GM21367 (cell line): Measurements from ENCODE around the gene LTB.

Source experiments
- ATAC-seq: cut with Tn5 transposase; IDR thresholded peaks from one replicate; pipeline ENCODE4 v1.9.1; 2021; ENCODE audit not compliant: unreplicated experiment

The LTB gene

GRCh38 chr6:31582230-31582643 lies at the start of gene LTB:
Gene LTB, minus strand, starts transcription at chr6:31582424. Its CDS starts 7 bp downstream, at chr6:31582417.
- no peak for ATAC-seq

GRCh38 chr6:31631681-31632278 lies 49.6 kb upstream of the LTB start:
- ATAC-seq = no peak

GRCh38 chr6:31631209-31631608 lies 49.0 kb upstream of the LTB start:
- no peak for ATAC-seq

- no peak for ATAC-seq
These were observed 48.1 kb upstream of the LTB start for GRCh38 chr6:31630177-31630934.

- no peak for ATAC-seq
These were observed 46.8 kb upstream of the LTB start for GRCh38 chr6:31629014-31629413.

GRCh38 chr6:31627690-31628287 lies 45.6 kb upstream of the LTB start:
- ATAC-seq = no peak

- no peak for ATAC-seq
These were observed 44.7 kb upstream of the LTB start for GRCh38 chr6:31626952-31627351.

- ATAC-seq = no peak
These were observed 41.8 kb upstream of the LTB start for GRCh38 chr6:31624070-31624469.

GRCh38 chr6:31622684-31623091 lies 40.5 kb upstream of the LTB start:
- no peak for ATAC-seq

- ATAC-seq = no peak
These were observed 39.8 kb upstream of the LTB start for GRCh38 chr6:31621991-31622390.

- no peak for ATAC-seq
These were observed 39.2 kb upstream of the LTB start for GRCh38 chr6:31621320-31621939.

GRCh38 chr6:31620586-31621319 lies 38.5 kb upstream of the LTB start, which contains the start of gene PRRC2A:
Gene PRRC2A, plus strand, starts transcription at chr6:31620715. Its CDS starts 2,075 bp downstream, at chr6:31622790.
- ATAC-seq = peak; percentile 19

- ATAC-seq = peak; percentile 64
These were observed 37.8 kb upstream of the LTB start for GRCh38 chr6:31619805-31620585.

GRCh38 chr6:31617010-31617409 lies 34.8 kb upstream of the LTB start:
- ATAC-seq = no peak

- no peak for ATAC-seq
These were observed 33.5 kb upstream of the LTB start for GRCh38 chr6:31615748-31616147.

GRCh38 chr6:31614684-31615578 lies 32.7 kb upstream of the LTB start, which contains the start of gene AIF1:
Gene AIF1, plus strand, starts transcription at chr6:31615234. Its CDS starts 96 bp downstream, at chr6:31615330.
- no peak for ATAC-seq

- ATAC-seq = no peak
These were observed 31.9 kb upstream of the LTB start for GRCh38 chr6:31614075-31614619.

GRCh38 chr6:31610968-31611367 lies 28.7 kb upstream of the LTB start:
- ATAC-seq = no peak
